Measurements from ENCODE around the gene KMO. TPM values are rescaled to one million over a fixed set of nuclear protein-coding genes. Genes with fewer than 3 reads are reported as not detected.
A peak's percentile ranks its signal among the peaks of the same experiment; 100 is the strongest.

KMO gene
- total and polyA plus RNA-seq, 2 of the 13 experiments (the other 11 are each of a cell fraction or from before 2014, with no cell fraction given) = 0.01 TPM; not detected in 1

DNA sequence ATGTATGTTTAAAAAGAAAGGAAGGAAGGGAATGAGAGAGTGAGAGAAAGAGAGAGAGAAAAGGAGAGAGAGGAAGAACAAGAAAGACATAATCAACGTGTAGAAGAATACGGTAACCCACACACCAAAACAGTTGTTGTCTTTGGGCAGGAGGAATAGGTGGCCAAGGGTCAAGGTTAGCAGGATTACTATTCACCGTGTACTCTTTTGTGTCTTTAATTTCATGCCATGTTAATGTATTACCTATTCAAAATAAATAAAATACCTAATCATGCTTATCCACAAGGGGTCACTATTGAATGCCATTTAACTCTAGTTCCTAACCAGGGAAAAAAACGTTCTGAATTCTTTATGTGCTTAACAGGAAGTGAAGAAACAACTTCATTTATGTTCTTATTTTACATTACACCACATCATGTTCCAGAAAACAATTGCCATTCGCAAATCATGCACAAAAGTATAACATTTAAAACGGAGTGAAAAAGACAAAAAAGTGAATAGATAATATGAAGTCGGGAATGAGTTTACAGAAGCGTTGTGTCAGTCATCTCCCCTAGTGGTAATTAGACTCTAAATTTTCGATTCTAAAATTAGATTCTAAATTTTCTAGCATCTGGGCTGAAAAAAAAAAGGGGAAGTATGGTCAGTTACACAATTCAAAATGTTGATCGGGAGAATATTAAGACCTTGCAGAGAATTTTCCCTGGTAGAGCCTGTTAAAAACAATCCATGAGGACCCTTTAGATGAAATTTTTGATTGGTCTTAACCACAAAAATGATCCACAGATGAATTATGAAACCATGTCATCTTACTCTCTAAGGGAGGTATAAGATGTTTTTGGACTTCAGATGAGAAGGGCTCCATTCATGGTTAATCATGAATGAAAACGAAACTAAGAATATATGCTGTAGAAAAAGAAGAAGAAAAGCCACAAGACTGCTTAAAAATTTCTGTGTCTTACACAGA is 700 bp upstream of the KMO start (continued):
- TF ChIP-seq NR2F6 (IDR thresholded peaks at IDR 0.05) (peak; percentile 62), NR2F6 (CRISPR knock-in tag; IDR thresholded peaks at IDR 0.05) (peak; percentile 60; the same call in 1 of the 2 replicates), ZNF33A (CRISPR knock-in tag; IDR thresholded peaks at IDR 0.05; ENCODE audit: borderline replicate concordance) (no peak), ZNF7 (CRISPR knock-in tag; IDR thresholded peaks at IDR 0.05) (no peak), DMAP1 (CRISPR knock-in tag; IDR thresholded peaks at IDR 0.05) (peak; percentile 9; the same call in 1 of the 2 replicates), ZNF775 (CRISPR knock-in tag; IDR thresholded peaks at IDR 0.05; ENCODE audit: borderline replicate concordance) (no peak), ZFP62 (CRISPR knock-in tag; IDR thresholded peaks at IDR 0.05) (no peak), AHR (CRISPR knock-in tag; IDR thresholded peaks at IDR 0.05) (no peak), CREB1 (IDR thresholded peaks at IDR 0.05) (no peak), CREB1 (CRISPR knock-in tag; IDR thresholded peaks at IDR 0.05) (0 out of 2 replicates have a peak, but pooled peaks have one; percentile 29), RARA (CRISPR knock-in tag; IDR thresholded peaks at IDR 0.05) (peak; percentile 51; the same call in 1 of the 2 replicates), DPF2 (CRISPR knock-in tag; IDR thresholded peaks at IDR 0.05; ENCODE audit: borderline replicate concordance, low read depth) (no peak), NFIC (IDR thresholded peaks at IDR 0.05; ENCODE audit: low read length) (0 out of 2 replicates have a peak, but pooled peaks have one; percentile 25), THAP11 (CRISPR knock-in tag; IDR thresholded peaks at IDR 0.05) (no peak), FOXP1 (IDR thresholded peaks at IDR 0.05) (no peak), FOXP1 (CRISPR knock-in tag; IDR thresholded peaks at IDR 0.05) (peak; percentile 67)
- TF ChIP-seq, protein P1, sequence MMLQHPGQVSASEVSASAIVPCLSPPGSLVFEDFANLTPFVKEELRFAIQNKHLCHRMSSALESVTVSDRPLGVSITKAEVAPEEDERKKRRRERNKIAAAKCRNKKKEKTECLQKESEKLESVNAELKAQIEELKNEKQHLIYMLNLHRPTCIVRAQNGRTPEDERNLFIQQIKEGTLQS (CRISPR knock-in tag; IDR thresholded peaks at IDR 0.05) = no peak
- TF ChIP-seq, protein P2, sequence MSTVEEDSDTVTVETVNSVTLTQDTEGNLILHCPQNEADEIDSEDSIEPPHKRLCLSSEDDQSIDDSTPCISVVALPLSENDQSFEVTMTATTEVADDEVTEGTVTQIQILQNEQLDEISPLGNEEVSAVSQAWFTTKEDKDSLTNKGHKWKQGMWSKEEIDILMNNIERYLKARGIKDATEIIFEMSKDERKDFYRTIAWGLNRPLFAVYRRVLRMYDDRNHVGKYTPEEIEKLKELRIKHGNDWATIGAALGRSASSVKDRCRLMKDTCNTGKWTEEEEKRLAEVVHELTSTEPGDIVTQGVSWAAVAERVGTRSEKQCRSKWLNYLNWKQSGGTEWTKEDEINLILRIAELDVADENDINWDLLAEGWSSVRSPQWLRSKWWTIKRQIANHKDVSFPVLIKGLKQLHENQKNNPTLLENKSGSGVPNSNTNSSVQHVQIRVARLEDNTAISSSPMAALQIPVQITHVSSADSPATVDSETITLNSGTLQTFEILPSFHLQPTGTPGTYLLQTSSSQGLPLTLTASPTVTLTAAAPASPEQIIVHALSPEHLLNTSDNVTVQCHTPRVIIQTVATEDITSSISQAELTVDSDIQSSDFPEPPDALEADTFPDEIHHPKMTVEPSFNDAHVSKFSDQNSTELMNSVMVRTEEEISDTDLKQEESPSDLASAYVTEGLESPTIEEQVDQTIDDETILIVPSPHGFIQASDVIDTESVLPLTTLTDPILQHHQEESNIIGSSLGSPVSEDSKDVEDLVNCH (CRISPR knock-in tag; IDR thresholded peaks at IDR 0.05) = no peak
- TF ChIP-seq, protein P3, sequence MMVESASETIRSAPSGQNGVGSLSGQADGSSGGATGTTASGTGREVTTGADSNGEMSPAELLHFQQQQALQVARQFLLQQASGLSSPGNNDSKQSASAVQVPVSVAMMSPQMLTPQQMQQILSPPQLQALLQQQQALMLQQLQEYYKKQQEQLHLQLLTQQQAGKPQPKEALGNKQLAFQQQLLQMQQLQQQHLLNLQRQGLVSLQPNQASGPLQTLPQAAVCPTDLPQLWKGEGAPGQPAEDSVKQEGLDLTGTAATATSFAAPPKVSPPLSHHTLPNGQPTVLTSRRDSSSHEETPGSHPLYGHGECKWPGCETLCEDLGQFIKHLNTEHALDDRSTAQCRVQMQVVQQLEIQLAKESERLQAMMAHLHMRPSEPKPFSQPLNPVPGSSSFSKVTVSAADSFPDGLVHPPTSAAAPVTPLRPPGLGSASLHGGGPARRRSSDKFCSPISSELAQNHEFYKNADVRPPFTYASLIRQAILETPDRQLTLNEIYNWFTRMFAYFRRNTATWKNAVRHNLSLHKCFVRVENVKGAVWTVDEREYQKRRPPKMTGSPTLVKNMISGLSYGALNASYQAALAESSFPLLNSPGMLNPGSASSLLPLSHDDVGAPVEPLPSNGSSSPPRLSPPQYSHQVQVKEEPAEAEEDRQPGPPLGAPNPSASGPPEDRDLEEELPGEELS (CRISPR knock-in tag; IDR thresholded peaks at IDR 0.05) = peak; percentile 25; the same call in 1 of the 2 replicates
- TF ChIP-seq, protein P4, sequence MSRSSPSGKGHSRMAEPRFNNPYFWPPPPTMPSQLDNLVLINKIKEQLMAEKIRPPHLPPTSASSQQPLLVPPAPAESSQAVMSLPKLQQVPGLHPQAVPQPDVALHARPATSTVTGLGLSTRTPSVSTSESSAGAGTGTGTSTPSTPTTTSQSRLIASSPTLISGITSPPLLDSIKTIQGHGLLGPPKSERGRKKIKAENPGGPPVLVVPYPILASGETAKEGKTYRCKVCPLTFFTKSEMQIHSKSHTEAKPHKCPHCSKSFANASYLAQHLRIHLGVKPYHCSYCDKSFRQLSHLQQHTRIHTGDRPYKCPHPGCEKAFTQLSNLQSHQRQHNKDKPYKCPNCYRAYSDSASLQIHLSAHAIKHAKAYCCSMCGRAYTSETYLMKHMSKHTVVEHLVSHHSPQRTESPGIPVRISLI (CRISPR knock-in tag; IDR thresholded peaks at IDR 0.05; ENCODE audit: borderline replicate concordance) = peak; percentile 84

Measured in HepG2 (cell line).